ENCODE measurements around the gene WNT9A.
"Not testable (repeated sequence)": the region's sequence is repeated elsewhere in the genome, so short reads cannot be mapped to it uniquely, and the experiment has no call there.

DNA sequence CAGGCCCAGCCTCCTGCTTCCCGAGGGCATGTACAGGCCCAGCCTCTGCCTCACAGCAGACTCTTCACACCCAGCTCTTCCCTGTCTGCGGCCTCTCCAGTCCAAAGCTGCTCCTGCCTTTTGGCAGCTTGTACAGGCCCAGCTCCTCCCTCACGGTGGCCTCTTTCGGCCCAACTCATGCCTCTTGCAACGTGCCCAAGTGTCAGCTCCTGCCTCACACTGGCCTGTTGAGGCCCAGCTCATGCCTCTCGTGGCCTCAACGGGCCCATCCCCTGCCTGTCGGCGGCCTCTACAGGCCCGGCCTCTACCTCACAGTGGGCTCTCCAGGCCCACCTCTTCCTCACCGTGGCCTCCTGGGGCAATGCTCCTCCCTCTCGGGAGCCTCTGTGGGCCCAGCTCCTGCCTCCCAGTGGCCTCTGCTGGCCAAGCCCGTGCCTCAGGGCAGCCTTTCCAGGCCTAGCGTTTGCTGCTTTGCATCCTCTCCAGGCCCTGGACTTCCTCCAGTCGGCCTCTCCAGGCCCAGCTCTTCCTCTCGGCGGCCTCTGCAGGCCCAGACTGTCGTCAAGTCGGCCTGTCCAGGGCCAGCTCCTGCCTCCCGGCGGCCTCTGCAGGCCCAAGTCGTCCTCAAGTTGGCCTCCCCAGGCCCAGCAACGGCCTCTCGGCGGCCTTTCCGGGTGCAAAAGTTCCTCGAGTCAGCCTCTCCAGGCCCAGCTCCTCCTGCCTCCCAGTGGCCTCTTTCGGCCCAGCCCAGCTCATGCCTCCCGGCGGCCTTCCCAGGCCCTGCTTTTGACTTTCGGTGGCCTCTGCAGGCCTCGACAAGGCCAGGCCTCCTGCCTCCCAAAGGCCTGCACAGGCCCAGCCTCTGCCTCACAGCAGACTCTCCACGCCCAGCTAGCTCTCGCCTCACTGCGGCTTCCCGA is 22.6 kb upstream of the WNT9A start:
- not testable (repeated sequence) for TF ChIP-seq CTCF, POLR2A (IDR thresholded peaks at IDR 0.05)

All from lower leg skin (tissue), 3 donors.